Thyroid gland (tissue), 4 donors: ENCODE results near the gene ZKSCAN8.

Experiments used
- POLR2A ChIP-seq, 2 donors: fragments of 450-650 bp; IDR thresholded peaks; one replicate each; pipeline ENCODE4 v1.6.1; 2017; ENCODE audit warnings: antibody characterized with exemption in 2 of 2, mild to moderate bottlenecking in 2 of 2, moderate library complexity in 1 of 2
- TF ChIP-seq, protein P1 (sequence below), 6 experiments: fragments of 200-600 bp in 3 of 6; fragments of 450-650 bp in 3 of 6; sonication (generic) in 3 of 6; IDR thresholded peaks; one replicate each; pipeline ENCODE4 v1.5.1; 2016 to 2019; ENCODE audit warnings: antibody characterized with exemption in 6 of 6, mild to moderate bottlenecking in 2 of 6, inconsistent platforms in 1 of 6, moderate library complexity in 1 of 6

DNA sequence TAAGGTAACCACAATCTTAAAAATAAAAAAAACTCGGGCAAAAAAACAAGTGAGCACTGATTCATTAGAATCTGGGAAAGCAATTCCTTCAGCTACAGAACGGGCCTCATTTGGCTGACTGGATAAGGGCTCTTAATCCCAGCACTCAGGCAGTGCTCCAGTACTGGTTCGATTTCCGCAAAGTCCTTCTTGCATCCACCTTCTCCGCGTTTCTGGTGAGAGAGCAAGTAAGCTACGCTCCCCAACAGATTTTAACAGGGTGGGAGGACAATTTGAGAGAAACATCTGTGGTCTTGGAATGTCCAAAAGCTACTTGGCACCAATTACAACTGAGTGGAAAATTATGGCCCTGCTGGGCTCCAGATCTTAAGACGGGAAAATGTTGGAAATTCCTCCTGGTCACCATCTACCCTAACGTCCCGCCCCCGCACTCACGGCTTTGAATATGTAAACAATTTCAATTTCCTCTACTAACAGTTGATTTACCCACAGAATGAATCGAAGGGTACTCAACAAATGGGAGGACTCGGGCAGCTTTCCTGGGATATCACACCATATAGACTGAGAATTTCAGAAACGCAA is 65.3 kb downstream of the ZKSCAN8 start:
- TF ChIP-seq, protein P1, sequence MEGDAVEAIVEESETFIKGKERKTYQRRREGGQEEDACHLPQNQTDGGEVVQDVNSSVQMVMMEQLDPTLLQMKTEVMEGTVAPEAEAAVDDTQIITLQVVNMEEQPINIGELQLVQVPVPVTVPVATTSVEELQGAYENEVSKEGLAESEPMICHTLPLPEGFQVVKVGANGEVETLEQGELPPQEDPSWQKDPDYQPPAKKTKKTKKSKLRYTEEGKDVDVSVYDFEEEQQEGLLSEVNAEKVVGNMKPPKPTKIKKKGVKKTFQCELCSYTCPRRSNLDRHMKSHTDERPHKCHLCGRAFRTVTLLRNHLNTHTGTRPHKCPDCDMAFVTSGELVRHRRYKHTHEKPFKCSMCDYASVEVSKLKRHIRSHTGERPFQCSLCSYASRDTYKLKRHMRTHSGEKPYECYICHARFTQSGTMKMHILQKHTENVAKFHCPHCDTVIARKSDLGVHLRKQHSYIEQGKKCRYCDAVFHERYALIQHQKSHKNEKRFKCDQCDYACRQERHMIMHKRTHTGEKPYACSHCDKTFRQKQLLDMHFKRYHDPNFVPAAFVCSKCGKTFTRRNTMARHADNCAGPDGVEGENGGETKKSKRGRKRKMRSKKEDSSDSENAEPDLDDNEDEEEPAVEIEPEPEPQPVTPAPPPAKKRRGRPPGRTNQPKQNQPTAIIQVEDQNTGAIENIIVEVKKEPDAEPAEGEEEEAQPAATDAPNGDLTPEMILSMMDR (IDR thresholded peaks at IDR 0.05) = no peak
- no peak for TF ChIP-seq POLR2A (IDR thresholded peaks at IDR 0.05)
